22Rv1 (cell line): ENCODE measurements around the gene GSS.

Experiments
- H3K27ac ChIP-seq: fragments of 450-650 bp; 2 replicates; pipeline ENCODE4 v1.5.1; 2017
- CTCF ChIP-seq: fragments of 450-650 bp; IDR thresholded peaks from 2 replicates; pipeline ENCODE4 v1.5.1; 2017; ENCODE audit warnings: mild to moderate bottlenecking
- ZFX ChIP-seq: fragments of 450-650 bp; IDR thresholded peaks from 2 replicates; pipeline ENCODE4 v1.6.1; 2017; ENCODE audit warnings: antibody characterized with exemption, borderline replicate concordance

The GSS gene

GRCh38 chr20:34926581-34926980 lies 29.0 kb downstream of the GSS start:
- TF ChIP-seq ZFX = no peak
- TF ChIP-seq CTCF = no peak
- peak overlapping the region; percentile 37 for H3K27ac ChIP-seq

GRCh38 chr20:34925981-34926380 lies 29.6 kb downstream of the GSS start:
- no peak for TF ChIP-seq ZFX
- no peak for TF ChIP-seq CTCF
- H3K27ac ChIP-seq = peak overlapping the region; percentile 37; the same call in 1 of the 2 replicates

- TF ChIP-seq ZFX (no peak), CTCF (no peak)
- H3K27ac ChIP-seq = no peak overlapping the region
These were observed 30.3 kb downstream of the GSS start for GRCh38 chr20:34925341-34925740.

- TF ChIP-seq CTCF (no peak), ZFX (no peak)
- no peak overlapping the region for H3K27ac ChIP-seq
These were observed 32.2 kb downstream of the GSS start for GRCh38 chr20:34923414-34923813.

- no peak for TF ChIP-seq ZFX
- no peak for TF ChIP-seq CTCF
- no peak overlapping the region for H3K27ac ChIP-seq
These were observed 32.8 kb downstream of the GSS start for GRCh38 chr20:34922654-34923381.

GRCh38 chr20:34921436-34921835 lies 34.2 kb downstream of the GSS start:
- no peak overlapping the region for H3K27ac ChIP-seq
- no peak for TF ChIP-seq CTCF
- TF ChIP-seq ZFX = no peak

- H3K27ac ChIP-seq = no peak overlapping the region
- TF ChIP-seq CTCF (no peak), ZFX (no peak)
These were observed 35.6 kb downstream of the GSS start for GRCh38 chr20:34920055-34920454.
